Prostate gland (tissue), 2 donors: ENCODE results near the gene GCNT2.

Source experiments
- CTCF ChIP-seq, 4 experiments: fragments of 200-600 bp in 2 of 4; fragments of 450-650 bp in 2 of 4; sonication (generic) in 2 of 4; IDR thresholded peaks; 1 replicate in 3 of 4; 2 replicates in 1 of 4; pipeline ENCODE4 v1.5.1; 2016 to 2019; ENCODE audit warnings: antibody characterized with exemption in 4 of 4, mild to moderate bottlenecking in 2 of 4, moderate library complexity in 2 of 4
- POLR2AphosphoS5 ChIP-seq: sonication (generic); formaldehyde crosslinking; IDR thresholded peaks from one replicate; pipeline ENCODE4 v1.6.1; 2017; ENCODE audit warnings: antibody characterized with exemption

GRCh38 chr6:10513544-10513943 is 7.6 kb upstream of the GCNT2 start:
- TF ChIP-seq CTCF (IDR thresholded peaks at IDR 0.05) (no peak), POLR2AphosphoS5 (no peak)
